ENCODE data around the gene WIZ. TPM values are rescaled to one million over a fixed set of nuclear protein-coding genes. Genes with fewer than 3 reads are reported as not detected.

WIZ gene
- total and polyA plus RNA-seq, 2 experiments from 2014 or later, result 8.9 to 39.5 TPM

DNA sequence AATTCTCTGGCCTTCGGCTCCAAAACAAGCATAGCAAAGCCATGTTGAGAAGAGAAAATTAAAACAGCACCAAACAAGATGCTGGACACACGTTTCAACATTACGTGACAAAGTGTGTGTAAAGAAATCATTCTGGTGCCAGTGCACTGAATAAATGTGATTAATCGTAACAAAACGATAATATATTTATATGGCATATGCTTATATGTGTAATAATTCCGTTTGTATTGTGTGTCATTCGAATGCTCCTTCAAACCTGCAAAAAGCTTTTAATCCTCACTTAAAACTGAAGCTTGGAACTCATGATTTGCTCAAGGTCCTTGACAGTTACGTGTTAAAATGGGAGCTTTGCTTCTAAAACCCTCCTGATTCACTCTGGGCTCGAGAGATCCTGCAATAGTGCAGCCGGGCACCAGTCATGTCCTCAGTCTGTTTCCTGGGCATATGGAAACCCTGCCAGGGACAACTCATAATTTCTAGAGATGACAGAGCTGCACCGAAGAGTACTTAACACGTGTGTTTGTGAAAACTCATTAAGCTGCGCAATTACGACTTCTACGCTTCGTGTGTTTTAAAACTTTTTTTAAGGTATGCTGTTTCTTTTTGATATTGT is 30.2 kb downstream of the WIZ start:
- H3K27me3 ChIP-seq (ENCODE audit: insufficient read depth), result no peaks in the 10 kb centered on the region
- Mint-ChIP-seq H3K27ac (no peak overlapping the region), H3K36me3 (ENCODE audit: low read depth) (peaks cover 48% of the 10 kb centered on the region), H3K9me3 (no peaks in the 10 kb centered on the region; the same call in 1 of the 3 replicates), H3K27me3 (ENCODE audit: insufficient read depth, low read depth, poor library complexity) (peaks cover 11% of the 10 kb centered on the region), H3K4me1 (peaks cover 10% of the 10 kb centered on the region), H3K4me3 (peak overlapping the region; percentile 95)
- peak overlapping the region; percentile 22; the same call in 1 of the 2 replicates for H3K4me3 ChIP-seq
- ATAC-seq (no peak), DNase-seq (ENCODE audit: low spot score) (no peak)
- peaks cover 10% of the 10 kb centered on the region; the same call in 1 of the 2 replicates for H3K36me3 ChIP-seq (ENCODE audit: insufficient read depth)
- peaks cover 9% of the 10 kb centered on the region; the same call in 1 of the 2 replicates for H3K4me1 ChIP-seq (ENCODE audit: insufficient read depth)
- H2AFZ ChIP-seq, result no peak overlapping the region
- peak overlapping the region; percentile 42; the same call in 1 of the 2 replicates for H3K4me2 ChIP-seq
- H3K9me2 ChIP-seq (ENCODE audit: insufficient read depth), result no peaks in the 10 kb centered on the region
- TF ChIP-seq, protein P1, sequence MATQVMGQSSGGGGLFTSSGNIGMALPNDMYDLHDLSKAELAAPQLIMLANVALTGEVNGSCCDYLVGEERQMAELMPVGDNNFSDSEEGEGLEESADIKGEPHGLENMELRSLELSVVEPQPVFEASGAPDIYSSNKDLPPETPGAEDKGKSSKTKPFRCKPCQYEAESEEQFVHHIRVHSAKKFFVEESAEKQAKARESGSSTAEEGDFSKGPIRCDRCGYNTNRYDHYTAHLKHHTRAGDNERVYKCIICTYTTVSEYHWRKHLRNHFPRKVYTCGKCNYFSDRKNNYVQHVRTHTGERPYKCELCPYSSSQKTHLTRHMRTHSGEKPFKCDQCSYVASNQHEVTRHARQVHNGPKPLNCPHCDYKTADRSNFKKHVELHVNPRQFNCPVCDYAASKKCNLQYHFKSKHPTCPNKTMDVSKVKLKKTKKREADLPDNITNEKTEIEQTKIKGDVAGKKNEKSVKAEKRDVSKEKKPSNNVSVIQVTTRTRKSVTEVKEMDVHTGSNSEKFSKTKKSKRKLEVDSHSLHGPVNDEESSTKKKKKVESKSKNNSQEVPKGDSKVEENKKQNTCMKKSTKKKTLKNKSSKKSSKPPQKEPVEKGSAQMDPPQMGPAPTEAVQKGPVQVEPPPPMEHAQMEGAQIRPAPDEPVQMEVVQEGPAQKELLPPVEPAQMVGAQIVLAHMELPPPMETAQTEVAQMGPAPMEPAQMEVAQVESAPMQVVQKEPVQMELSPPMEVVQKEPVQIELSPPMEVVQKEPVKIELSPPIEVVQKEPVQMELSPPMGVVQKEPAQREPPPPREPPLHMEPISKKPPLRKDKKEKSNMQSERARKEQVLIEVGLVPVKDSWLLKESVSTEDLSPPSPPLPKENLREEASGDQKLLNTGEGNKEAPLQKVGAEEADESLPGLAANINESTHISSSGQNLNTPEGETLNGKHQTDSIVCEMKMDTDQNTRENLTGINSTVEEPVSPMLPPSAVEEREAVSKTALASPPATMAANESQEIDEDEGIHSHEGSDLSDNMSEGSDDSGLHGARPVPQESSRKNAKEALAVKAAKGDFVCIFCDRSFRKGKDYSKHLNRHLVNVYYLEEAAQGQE (IDR thresholded peaks at IDR 0.05; ENCODE audit: unreplicated experiment), result no peak
- TF ChIP-seq ZNF114 (CRISPR knock-in tag; IDR thresholded peaks at IDR 0.05) (no peak), JUNB (IDR thresholded peaks at IDR 0.05; ENCODE audit: unreplicated experiment) (no peak), ZNF331 (CRISPR knock-in tag; IDR thresholded peaks at IDR 0.05; ENCODE audit: low read depth) (no peak), CREB1 (CRISPR knock-in tag; IDR thresholded peaks at IDR 0.05; ENCODE audit: low read depth) (no peak), NANOG (IDR thresholded peaks at IDR 0.05; ENCODE audit: borderline replicate concordance) (no peak), STAT1 (IDR thresholded peaks at IDR 0.05; ENCODE audit: unreplicated experiment) (no peak), EZH2phosphoT487 (IDR thresholded peaks at IDR 0.05; ENCODE audit: unreplicated experiment) (no peak)
- TF ChIP-seq, protein P2, sequence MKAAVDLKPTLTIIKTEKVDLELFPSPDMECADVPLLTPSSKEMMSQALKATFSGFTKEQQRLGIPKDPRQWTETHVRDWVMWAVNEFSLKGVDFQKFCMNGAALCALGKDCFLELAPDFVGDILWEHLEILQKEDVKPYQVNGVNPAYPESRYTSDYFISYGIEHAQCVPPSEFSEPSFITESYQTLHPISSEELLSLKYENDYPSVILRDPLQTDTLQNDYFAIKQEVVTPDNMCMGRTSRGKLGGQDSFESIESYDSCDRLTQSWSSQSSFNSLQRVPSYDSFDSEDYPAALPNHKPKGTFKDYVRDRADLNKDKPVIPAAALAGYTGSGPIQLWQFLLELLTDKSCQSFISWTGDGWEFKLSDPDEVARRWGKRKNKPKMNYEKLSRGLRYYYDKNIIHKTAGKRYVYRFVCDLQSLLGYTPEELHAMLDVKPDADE (IDR thresholded peaks at IDR 0.05), result no peak
- H3K79me2 ChIP-seq (replicated peaks; ENCODE audit: insufficient read depth), result peaks cover 40% of the 10 kb centered on the region
- peaks cover 34% of the 10 kb centered on the region for H4K20me1 ChIP-seq (replicated peaks; ENCODE audit: insufficient read depth)
- H3F3A ChIP-seq (replicated peaks; ENCODE audit: low read depth), result peaks cover 23% of the 10 kb centered on the region
- no peak overlapping the region for H3K27ac ChIP-seq (ENCODE audit: low read depth)
